Heart right ventricle (tissue), 16 donors: ENCODE results near the gene HKDC1. TPM values are rescaled to one million over a fixed set of nuclear protein-coding genes. Genes with fewer than 3 reads are reported as not detected.

Experiments used
- ATAC-seq, 8 donors: fragments of 200-7000 bp; cut with Tn5 transposase; one replicate each; pipeline ENCODE4 v1.9.1; 2020; ENCODE audit warnings: mild to moderate bottlenecking in 8 of 8, moderate library complexity in 8 of 8, moderate number of reproducible peaks in 1 of 8
- DNase-seq, 2 donors: peaks; one replicate each; pipeline ENCODE4 v3.0.0-alpha.2; 2020
- H3K27ac ChIP-seq, 10 donors: fragments of 200-600 bp; sonication (generic) in 2 of 10; one replicate each; pipeline versions ENCODE4 v1.5.0 to v1.8.0; 2020 to 2022; ENCODE audit warnings: mild to moderate bottlenecking in 3 of 10
- H3K27me3 ChIP-seq, 7 donors: fragments of 200-600 bp; one replicate each; pipeline ENCODE4 v1.8.0; 2021 to 2022; ENCODE audit warnings: mild to moderate bottlenecking in 2 of 7
- H3K36me3 ChIP-seq, 9 donors: fragments of 200-600 bp; sonication (generic) in 1 of 9; one replicate each; pipeline versions ENCODE4 v1.5.0 to v1.8.0; 2020 to 2022; ENCODE audit warnings: mild to moderate bottlenecking in 2 of 9
- H3K4me1 ChIP-seq, 9 donors: fragments of 200-600 bp; sonication (generic) in 1 of 9; one replicate each; pipeline versions ENCODE4 v1.5.0 to v1.8.0; 2020 to 2022; ENCODE audit warnings: mild to moderate bottlenecking in 4 of 9
- H3K4me3 ChIP-seq, 10 donors: fragments of 200-600 bp; sonication (generic) in 2 of 10; one replicate each; pipeline versions ENCODE4 v1.5.0 to v1.8.0; 2020 to 2022; ENCODE audit warnings: mild to moderate bottlenecking in 7 of 10, moderate library complexity in 2 of 10
- H3K9me3 ChIP-seq, 11 donors: fragments of 200-600 bp in 10 of 11; sonication (generic) in 2 of 11; one replicate each; pipeline versions ENCODE4 v1.5.0 to v1.8.0; 2013 to 2022; ENCODE audit warnings: mild to moderate bottlenecking in 2 of 11, control low read depth in 1 of 11, moderate library complexity in 1 of 11
- CTCF ChIP-seq, 9 donors: fragments of 200-600 bp; sonication (generic) in 2 of 9; IDR thresholded peaks; one replicate each; pipeline versions ENCODE4 v1.5.0 to v1.8.0; 2021 to 2022; ENCODE audit warnings: antibody characterized with exemption in 9 of 9, mild to moderate bottlenecking in 5 of 9, moderate library complexity in 1 of 9
- WGBS, 2 donors: extraction: QIAGEN DNeasy Blood & Tissue Kit; methylation state at CpG; one replicate each; pipeline ENCODE4 v1.1.7; 2013; ENCODE audit warnings: inconsistent platforms in 1 of 2; 5-methylcytosine and 5-hydroxymethylcytosine counted together
- intact Hi-C, 10 donors: fragments of 100-400 bp; cut with DNase I; formaldehyde crosslinking; loops; one replicate each; pipeline versions ENCODE4 v1.11.1 to v1.14.2; 2022
- polyA plus RNA-seq, 2 donors: library from polyadenylated mRNA; stranded (reverse); fragments of 200-250 nt; gene quantifications; one replicate each; pipeline ENCODE4 v1.2.3, GENCODE V29; 2013
- total RNA-seq, 10 donors: library from RNA; stranded (reverse); fragmentation: NEBNext Ultra II Directional in 3 of 10; extraction: Animal tissue kit (Norgen Biotek cat#: 25700) in 3 of 10; gene quantifications; one replicate each; pipeline versions ENCODE4 v1.2.1 to v1.2.4, GENCODE V29; 2021 to 2023
- donor health status: Arrhythmogenic right ventricular cardiomyopathy.
- donor health status: ischemic (EF 13 %, LVEDD 7.1; RV severe dilation, severe dysfunction).
- donor health status: healthy with polysubstance abuse.
- donor health status: DM: no; HTN: yes; CAD: no.
- donor health status: DM: no; HTN: no; CAD: no.
- donor health status: ischemic (EF 25% LVEDD 6.9; RV normal size, moderate dysfunction).
- donor health status: ischemic (EF 25% LVEDD 5.7; RV mildly dilated, moderate dysfunction).
- donor health status: healthy.
- donor health status: DM: yes; HTN: yes; CAD: no.
- donor health status: Ischemic cardiomyopathy.
- donor health status: ischemic (EF 35%, LVEDD 5.7; RV mildly dilated, moderate dysfunction).
- donor health status: nonischemic (EF 11% LVEDD 7.7; RV severe dilation, severe dysfunction).
- donor health status: DM: yes; HTN: yes; CAD: no.
- donor health status: PGD.
- donor health status: ischemic (EF 29% LVEDD 5.4; RV normal size, mild dysfunction).
- donor health status: nonischemic (EF 23%, LVEDD 6.1; RV moderate dilation, normal function).

HKDC1 gene
- total and polyA plus RNA-seq, 12 donors, result 0.03 to 0.07 TPM; not detected in 10

GRCh38 chr10:69215405-69216171, 4.5 kb upstream of the HKDC1 start:
- no peaks in the 10 kb centered on the region for H3K36me3 ChIP-seq
- TF ChIP-seq CTCF (IDR thresholded peaks at IDR 0.05), result no peak
- H3K27ac ChIP-seq, result peak overlapping the region in 1 of 10 donors; percentile 61
- DNase-seq (no peak), ATAC-seq (no peak)
- intact Hi-C loops, result no loop called here
- WGBS, 2 donors, result 45 to 50% methylated on average over 10 of the region's 10 CpGs
- no peak overlapping the region for H3K4me3 ChIP-seq
- peaks cover 0 to 37% (median 0%) of the 10 kb centered on the region in 9 donors for H3K4me1 ChIP-seq
- H3K9me3 ChIP-seq, result peaks cover 0 to 10% (median 0%) of the 10 kb centered on the region in 11 donors
- H3K27me3 ChIP-seq, result peaks cover 0 to 21% (median 0%) of the 10 kb centered on the region in 7 donors

GRCh38 chr10:69216577-69217118, 3.5 kb upstream of the HKDC1 start:
- no peak for ATAC-seq
- DNase-seq, result no peak
- H3K27ac ChIP-seq, result no peak overlapping the region
- TF ChIP-seq CTCF (IDR thresholded peaks at IDR 0.05), result no peak
- no peak overlapping the region for H3K4me3 ChIP-seq
- 84 to 94% methylated on average over 11 of the region's 11 CpGs for WGBS, 2 donors
- H3K4me1 ChIP-seq, result peaks cover 0 to 38% (median 0%) of the 10 kb centered on the region in 9 donors
- no peaks in the 10 kb centered on the region for H3K36me3 ChIP-seq
- H3K27me3 ChIP-seq, result peaks cover 0 to 21% (median 0%) of the 10 kb centered on the region in 7 donors
- H3K9me3 ChIP-seq, result peaks cover 0 to 10% (median 0%) of the 10 kb centered on the region in 11 donors
- intact Hi-C loops, result no loop called here

GRCh38 chr10:69217119-69217754, 2.9 kb upstream of the HKDC1 start:
- no peak for ATAC-seq
- H3K27me3 ChIP-seq, result peaks cover 0 to 21% (median 0%) of the 10 kb centered on the region in 7 donors
- no peak for DNase-seq
- H3K4me1 ChIP-seq, result peaks cover 0 to 44% (median 0%) of the 10 kb centered on the region in 9 donors
- no peak overlapping the region for H3K27ac ChIP-seq
- H3K36me3 ChIP-seq, result no peaks in the 10 kb centered on the region
- no peak overlapping the region for H3K4me3 ChIP-seq
- H3K9me3 ChIP-seq, result peaks cover 0 to 10% (median 0%) of the 10 kb centered on the region in 11 donors
- intact Hi-C loops, result no loop called here
- WGBS, 2 donors, result 81 to 82% methylated on average over 4 of the region's 4 CpGs
- TF ChIP-seq CTCF (IDR thresholded peaks at IDR 0.05), result no peak

GRCh38 chr10:69218831-69219230, 1.3 kb upstream of the HKDC1 start:
- WGBS, 2 donors, result 89 to 93% methylated on average over 6 of the region's 6 CpGs
- peaks cover 0 to 21% (median 0%) of the 10 kb centered on the region in 7 donors for H3K27me3 ChIP-seq
- peaks cover 0 to 42% (median 0%) of the 10 kb centered on the region in 9 donors for H3K4me1 ChIP-seq
- TF ChIP-seq CTCF (IDR thresholded peaks at IDR 0.05), result no peak
- no peaks in the 10 kb centered on the region for H3K36me3 ChIP-seq
- H3K9me3 ChIP-seq, result peaks cover 0 to 10% (median 0%) of the 10 kb centered on the region in 11 donors
- H3K4me3 ChIP-seq, result no peak overlapping the region
- intact Hi-C loops, result no loop called here
- H3K27ac ChIP-seq, result no peak overlapping the region
- no peak for DNase-seq
- ATAC-seq, result no peak
